ENCODE results near the gene AIFM1.
A peak's percentile ranks its signal among the peaks of the same experiment; 100 is the strongest.

The AIFM1 gene

GRCh38 chrX:130090364-130090763 is 75.3 kb downstream of the AIFM1 start:
- no peak for DNase-seq

- DNase-seq = no peak
These were observed 79.0 kb downstream of the AIFM1 start for GRCh38 chrX:130086447-130087206.

- DNase-seq = no peak
These were observed 79.8 kb downstream of the AIFM1 start for GRCh38 chrX:130085551-130086446.

GRCh38 chrX:130084631-130085237 is 80.9 kb downstream of the AIFM1 start:
- DNase-seq = no peak

GRCh38 chrX:130083656-130084382 is 81.8 kb downstream of the AIFM1 start:
- DNase-seq = no peak

GRCh38 chrX:130083107-130083490 is 82.5 kb downstream of the AIFM1 start:
- no peak for DNase-seq

GRCh38 chrX:130082244-130083106 is 83.2 kb downstream of the AIFM1 start:
- DNase-seq = no peak

GRCh38 chrX:130081421-130082045 is 84.1 kb downstream of the AIFM1 start:
- DNase-seq = no peak

GRCh38 chrX:130080791-130081367 is 84.8 kb downstream of the AIFM1 start:
- DNase-seq = no peak

- peak; percentile 66 for DNase-seq
These were observed 85.7 kb downstream of the AIFM1 start for GRCh38 chrX:130079824-130080406.
